K562 (cell line): ENCODE measurements around the gene MTA2. TPM values are rescaled to one million over a fixed set of nuclear protein-coding genes. Genes with fewer than 3 reads are reported as not detected.
"Not testable (repeated sequence)": the region's sequence is repeated elsewhere in the genome, so short reads cannot be mapped to it uniquely, and the experiment has no call there.

ENCODE experiments used
- ATAC-seq: fragments of 200-7000 bp; cut with Tn5 transposase; 3 replicates; pipeline ENCODE4 v1.9.1; 2020; ENCODE audit warnings: moderate library complexity
- BruUV-seq: library from RNA; stranded (reverse); fragments of 400-500 nt; replicated peaks from 2 replicates; lab custom pipeline; 2021; lab: Mats Ljungman, UMichigan
- CTCF ChIA-PET: fragments of 300-600 bp; formaldehyde crosslinking; extraction: SDS; loops from one replicate; lab custom pipeline; 2021; ENCODE audit warnings: low intra/inter-chr PET ratio; lab: Yijun Ruan, JAX
- POLR2A ChIA-PET: fragments of 300-600, 350-650 bp; sonication (Branson Sonifier 250); formaldehyde crosslinking; extraction: SDS; loops from one replicate; lab custom pipeline; 2021; ENCODE audit warnings: antibody characterized with exemption, inconsistent platforms; lab: Yijun Ruan, JAX
- DNase-seq, 4 experiments: peaks; one replicate each; pipeline versions ENCODE4 v3.0.0 to v3.0.0-alpha.2; 2011 to 2018; ENCODE audit warnings: low spot score in 3 of 4, mixed read lengths in 3 of 4; ENCODE audit errors: extremely low read depth in 1 of 4
- FAIRE-seq: peaks from 2 replicates; lab custom pipeline; 2011; peaks lifted over from hg19 to GRCh38; lab: Jason Lieb, UNC
- H2AFZ ChIP-seq: 2 replicates; pipeline ENCODE4 v1.6.0; 2011; ENCODE audit warnings: low read depth, low read length, control low read depth, inconsistent platforms
- H3K27ac ChIP-seq: fragments of 200-600 bp; 3 replicates; pipeline ENCODE4 v1.8.0; 2011; ENCODE audit warnings: low read depth, mild to moderate bottlenecking, control low read depth, inconsistent platforms, low read length, moderate library complexity, mixed read lengths; ENCODE audit errors: extremely low read depth
- H3K27me3 ChIP-seq, 2 experiments: fragments of 300-600 bp in 1 of 2; 2 replicates in 1 of 2; 3 replicates in 1 of 2; pipeline versions ENCODE4 v1.6.0 to v1.8.0; 2011; ENCODE audit warnings: inconsistent platforms in 2 of 2, low read length in 2 of 2, mild to moderate bottlenecking in 1 of 2, mixed read lengths in 1 of 2, moderate library complexity in 1 of 2; ENCODE audit not compliant: control insufficient read depth in 2 of 2, insufficient read depth in 2 of 2
- H3K36me3 ChIP-seq: fragments of 300-600 bp; 3 replicates; pipeline ENCODE4 v1.8.0; 2011; ENCODE audit warnings: mild to moderate bottlenecking, low read length, inconsistent platforms; ENCODE audit not compliant: control insufficient read depth, insufficient read depth
- H3K4me1 ChIP-seq, 2 experiments: fragments of 200-600 bp in 1 of 2; replicated peaks in 1 of 2; 2 replicates in 1 of 2; 3 replicates in 1 of 2; pipeline versions ENCODE4 v1.5.1 to v1.8.0; 2011; ENCODE audit warnings: inconsistent platforms in 2 of 2, low read length in 2 of 2, mild to moderate bottlenecking in 1 of 2, mixed read lengths in 1 of 2, moderate library complexity in 1 of 2; ENCODE audit not compliant: control insufficient read depth in 2 of 2, insufficient read depth in 2 of 2
- H3K4me2 ChIP-seq: 2 replicates; pipeline ENCODE4 v1.6.1; 2011; ENCODE audit warnings: low read length, control low read depth, inconsistent platforms, mixed read lengths; ENCODE audit not compliant: insufficient read depth
- H3K4me3 ChIP-seq: fragments of 200-600 bp; sonication (generic), shearing (Covaris generic); 2 replicates; pipeline ENCODE4 v1.5.1; 2016; ENCODE audit warnings: control low read depth, inconsistent platforms
- H3K79me2 ChIP-seq: fragments of 200-600 bp; 3 replicates; pipeline ENCODE4 v1.8.0; 2011; ENCODE audit warnings: low read length, inconsistent platforms; ENCODE audit not compliant: control insufficient read depth, insufficient read depth
- H3K9ac ChIP-seq, 2 experiments: 2 replicates each; pipeline versions ENCODE4 v1.6.0 to v1.6.1; 2011; ENCODE audit warnings: low read depth in 2 of 2, low read length in 2 of 2, control low read depth in 1 of 2, inconsistent platforms in 1 of 2, mild to moderate bottlenecking in 1 of 2, mixed read lengths in 1 of 2; ENCODE audit not compliant: insufficient read depth in 1 of 2
- H3K9me1 ChIP-seq: one replicate; pipeline ENCODE4 v1.6.0; 2011; ENCODE audit warnings: inconsistent platforms, mild to moderate bottlenecking, low read length, moderate library complexity; ENCODE audit not compliant: control insufficient read depth, insufficient read depth
- H3K9me3 ChIP-seq: replicated peaks from 2 replicates; pipeline ENCODE4 v1.5.1; 2011; ENCODE audit warnings: low read depth, low read length, inconsistent platforms; ENCODE audit not compliant: control insufficient read depth, insufficient read depth
- H4K20me1 ChIP-seq: replicated peaks from 2 replicates; pipeline ENCODE4 v1.6.1; 2011; ENCODE audit warnings: low read length, inconsistent platforms, mixed read lengths; ENCODE audit not compliant: control insufficient read depth, insufficient read depth
- ZNF121 ChIP-seq: sonication (generic); formaldehyde crosslinking; conservative IDR thresholded peaks from 2 replicates; pipeline ENCODE4 v1.8.0; 2022; ENCODE audit warnings: missing genetic modification reagents
- WGBS: fragments of 100-300 bp; shearing (Covaris generic); methylation state at CpG from one replicate; pipeline ENCODE4 v1.1.6; 2016; ENCODE audit warnings: low coverage, mixed read lengths; ENCODE audit not compliant: insufficient coverage; ENCODE audit errors: missing lambda C conversion rate; 5-methylcytosine and 5-hydroxymethylcytosine counted together
- in situ Hi-C: fragments of 300-500 bp; cut with MboI; formaldehyde crosslinking; loops from 4 replicates; pipeline ENCODE4 v1.15.0; 2018; ENCODE audit warnings: inconsistent platforms, mixed read lengths
- intact Hi-C: fragments of 100-400 bp; cut with micrococcal nuclease; formaldehyde crosslinking; loops from 2 replicates; pipeline ENCODE4 v1.14.2; 2022
- polyA plus RNA-seq, 8 experiments: library from polyadenylated mRNA; depleted of rRNA in 4 of 8; stranded (reverse) in 5 of 8; unstranded in 3 of 8; fragments of >200 nt; fragmentation: Nextera tagmentation in 2 of 8; fragmentation: Illumina TruSeq in 1 of 8; extraction: Ambion mirVana in 2 of 8; extraction: Trizol in 1 of 8; gene quantifications; 2 replicates each; pipeline versions ENCODE4 v1.2.1 to v1.2.3, GENCODE V29; 2011 to 2014; ENCODE audit warnings: inconsistent platforms in 1 of 8, missing spikeins in 1 of 8
- total RNA-seq, 7 experiments: library from RNA; depleted of rRNA in 6 of 7; stranded (reverse); fragments of >200 nt in 6 of 7; fragmentation: Illumina TruSeq in 2 of 7; extraction: Trizol in 2 of 7; gene quantifications; 2 replicates each; pipeline versions ENCODE4 v1.2.1 to v1.2.3, GENCODE V29; 2011 to 2021; ENCODE audit warnings: low replicate concordance in 1 of 7

The MTA2 gene
- total and polyA plus RNA-seq, 9 of the 15 experiments (the other 6 are each of a cell fraction or from before 2014, with no cell fraction given), result 6.2 to 220 (median 172) TPM

GRCh38 chr11:62585356-62585755 is 16.3 kb downstream of the MTA2 start:
- POLR2A ChIA-PET, result interaction anchor here (1.1 to 4.6 kb wide), 2 partner anchors 11 to 19 kb away, joined by 6 to 33 read pairs; partner anchors contain the start of gene EEF1G
- FAIRE-seq, result not testable (repeated sequence)

GRCh38 chr11:62581735-62582134 is 19.9 kb downstream of the MTA2 start:
- H3K4me1 ChIP-seq, FAIRE-seq, in situ Hi-C loops, H3K4me3 ChIP-seq, DNase-seq, H3K27ac ChIP-seq, H3K9me3 ChIP-seq, ATAC-seq, H3K9me1 ChIP-seq, intact Hi-C loops, CTCF ChIA-PET, BruUV-seq, H3K4me2 ChIP-seq, H2AFZ ChIP-seq, H3K27me3 ChIP-seq, H4K20me1 ChIP-seq: not testable (repeated sequence)
- H3K9ac ChIP-seq, result peak overlapping the region in 1 of 2 experiments; percentile 75; a peak in 1 of 4 replicates
- WGBS, result 96% methylated on average over 4 of the region's 4 CpGs
- peak; percentile 62 for TF ChIP-seq ZNF121 (CRISPR knock-in tag)
- POLR2A ChIA-PET, result interaction anchor here (4.6 kb wide), 1 partner anchor 7 kb away, joined by 33 read pairs; the partner anchor contains the start of gene EEF1G
- peaks cover 12% of the 10 kb centered on the region; the same call in 2 of the 3 replicates for H3K79me2 ChIP-seq
- H3K36me3 ChIP-seq, result peaks cover 70% of the 10 kb centered on the region

More at GRCh38 chr11:62585356-62585755, 16.3 kb downstream of the MTA2 start:
- DNase-seq, H4K20me1 ChIP-seq, BruUV-seq, ATAC-seq, in situ Hi-C loops, H3K4me3 ChIP-seq, H3K9me3 ChIP-seq, intact Hi-C loops, H3K9me1 ChIP-seq, H3K9ac ChIP-seq, H3K27ac ChIP-seq, H3K4me2 ChIP-seq, H3K27me3 ChIP-seq, CTCF ChIA-PET, H2AFZ ChIP-seq: not testable (repeated sequence)
- peaks cover 35% of the 10 kb centered on the region for H3K79me2 ChIP-seq
- peaks cover 67% of the 10 kb centered on the region for H3K36me3 ChIP-seq
- 93% methylated on average over 7 of the region's 7 CpGs for WGBS
- H3K4me1 ChIP-seq, result peaks cover 7 to 12% of the 10 kb centered on the region in 2 experiments; a peak in 4 of 5 replicates
